Esophagus squamous epithelium (tissue), 5 donors: ENCODE results near the gene ZNF33A. TPM values are rescaled to one million over a fixed set of nuclear protein-coding genes. Genes with fewer than 3 reads are reported as not detected.

ENCODE experiments used
- DNase-seq: peaks from one replicate; lab custom pipeline; 2025; lab: John Stamatoyannopoulos, UW
- H3K27ac ChIP-seq, 4 donors: fragments of 200-600 bp; sonication (generic); one replicate each; pipeline ENCODE4 v1.5.1; 2016 to 2019; ENCODE audit warnings: mild to moderate bottlenecking in 1 of 4
- H3K27me3 ChIP-seq, 4 donors: fragments of 200-600 bp; sonication (generic); 1 replicate in 3 of 4; 2 replicates in 1 of 4; pipeline versions ENCODE4 v1.5.1 to v1.6.0; 2017 to 2021; ENCODE audit warnings: antibody characterized with exemption in 1 of 4
- H3K36me3 ChIP-seq, 3 donors: fragments of 200-600 bp; sonication (generic); one replicate each; pipeline ENCODE4 v1.5.1; 2016 to 2019
- H3K4me1 ChIP-seq, 3 donors: fragments of 200-600 bp; sonication (generic); one replicate each; pipeline ENCODE4 v1.5.1; 2017 to 2019
- H3K4me3 ChIP-seq, 4 donors: fragments of 200-600 bp; sonication (generic); 1 replicate in 3 of 4; 2 replicates in 1 of 4; pipeline ENCODE4 v1.5.1; 2016 to 2019; ENCODE audit warnings: mild to moderate bottlenecking in 2 of 4, moderate library complexity in 1 of 4
- H3K9me3 ChIP-seq, 3 donors: fragments of 200-600 bp; sonication (generic); one replicate each; pipeline ENCODE4 v1.5.1; 2016 to 2019
- CTCF ChIP-seq, 6 experiments: fragments of 450-650 bp in 4 of 6; fragments of 200-600 bp in 2 of 6; sonication (generic) in 2 of 6; IDR thresholded peaks; one replicate each; pipeline ENCODE4 v1.5.1; 2016 to 2019; ENCODE audit warnings: antibody characterized with exemption in 6 of 6, mild to moderate bottlenecking in 4 of 6, moderate library complexity in 4 of 6
- POLR2A ChIP-seq, 4 donors: fragments of 450-650 bp; IDR thresholded peaks; one replicate each; pipeline ENCODE4 v1.6.1; 2017; ENCODE audit warnings: antibody characterized with exemption in 4 of 4, mild to moderate bottlenecking in 4 of 4, moderate library complexity in 3 of 4
- WGBS, 2 donors: methylation state at CpG; one replicate each; pipeline ENCODE4 v1.1.5; 2018; 5-methylcytosine and 5-hydroxymethylcytosine counted together
- intact Hi-C: fragments of 100-400 bp; cut with DNase I; formaldehyde crosslinking; loops from one replicate; pipeline ENCODE4 v1.15.0; 2022
- total RNA-seq, 4 donors: library from RNA; depleted of rRNA; stranded (reverse); fragments of >200 nt; gene quantifications; one replicate each; pipeline ENCODE4 v1.1.0, GENCODE V29; 2016
- donor health status: DM: yes; HTN: yes; CAD: no.

Gene ZNF33A
- 10 to 100 TPM; 16.5 to 31.1 (median 17.6) TPM for total RNA-seq

DNA sequence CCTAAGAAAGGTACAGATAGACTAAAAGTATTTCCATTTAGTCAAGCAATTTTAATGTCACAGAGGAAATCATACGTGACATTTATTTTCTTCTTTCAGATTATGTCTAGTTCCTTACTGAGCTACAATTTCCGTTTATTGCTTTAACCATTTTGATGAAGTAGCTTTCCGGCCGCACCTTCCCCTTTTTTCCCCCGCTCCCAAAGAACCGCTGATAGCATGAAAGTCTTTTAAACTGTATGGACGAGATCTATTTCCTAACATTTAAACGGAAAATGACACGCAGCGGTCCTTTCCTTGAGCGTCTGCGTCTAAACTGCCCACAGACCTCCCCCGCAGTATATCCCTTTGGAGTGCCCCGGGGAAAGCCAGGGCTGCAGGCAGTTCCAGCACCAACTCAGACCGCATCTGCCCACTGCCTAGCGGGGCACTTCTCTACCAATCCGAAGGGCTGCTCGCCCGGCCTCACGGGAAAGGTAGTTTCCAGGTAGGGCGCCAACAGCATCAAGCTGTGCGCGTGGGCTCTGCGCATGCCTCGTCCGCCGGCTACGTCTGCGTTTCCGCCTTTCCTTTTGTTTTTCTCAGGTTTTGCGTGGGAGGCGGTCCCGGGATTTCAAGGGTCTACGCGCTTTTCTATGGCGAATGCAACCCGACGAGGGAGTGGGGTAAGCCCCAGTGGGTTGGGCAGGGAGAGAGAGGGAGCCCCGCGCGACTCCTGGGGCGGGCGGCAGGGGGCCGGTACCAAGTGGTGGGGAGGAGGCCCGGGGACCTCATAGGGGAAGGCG, at the start of gene ZNF33A:
ZNF33A (plus strand) TSS at position 557 of the 785 bp plus-strand sequence. CDS start 1,667 bp downstream, outside the sequence.
- Histone ChIP-seq H3K27me3 (no peaks in the 10 kb centered on the region), H3K9me3 (no peaks in the 10 kb centered on the region), H3K4me1 (peaks cover 0 to 39% (median 8%) of the 10 kb centered on the region in 3 donors), H3K27ac (peak within 1 kb of the TSS; percentile 98 to 99 (median 98)), H3K36me3 (peaks cover 0 to 30% (median 0%) of the 10 kb centered on the region in 3 donors), H3K4me3 (peak within 1 kb of the TSS; percentile 76 to 86 (median 81))
- DNase-seq, result peak; percentile 68
- intact Hi-C loops, result no loop called here
- 0 to 1% methylated on average over 13 to 18 of the region's 46 CpGs for WGBS, 2 donors
- TF ChIP-seq POLR2A (IDR thresholded peaks at IDR 0.05) (peak in 3 of 4 donors; percentile 39 to 51 (median 51)), CTCF (IDR thresholded peaks at IDR 0.05) (peak in 1 of 6 experiments; percentile 38)

DNA sequence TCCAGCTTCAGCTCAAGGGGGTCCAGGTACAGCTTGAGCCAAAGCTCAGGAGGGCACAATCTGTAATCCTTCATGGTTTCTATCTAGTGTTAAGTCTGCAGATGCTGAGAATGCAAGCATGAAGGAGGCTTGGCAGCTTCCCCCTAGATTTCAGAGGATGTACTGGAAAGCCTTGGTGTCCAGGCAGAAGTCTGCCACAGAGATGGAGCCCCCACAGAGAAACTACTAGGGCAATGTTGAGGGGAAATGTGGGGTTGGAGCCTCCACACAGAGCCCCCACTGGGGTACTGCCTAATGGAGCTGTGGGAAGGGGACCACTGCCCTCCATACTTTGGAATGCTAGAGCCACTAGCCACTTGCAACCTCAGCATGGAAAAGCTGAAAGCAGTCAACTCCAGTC, 45.5 kb upstream of the ZNF33A start:
- no peak overlapping the region for H3K27ac ChIP-seq
- TF ChIP-seq POLR2A (IDR thresholded peaks at IDR 0.05) (no peak), CTCF (IDR thresholded peaks at IDR 0.05) (no peak)
- no peak for DNase-seq
- H3K9me3 ChIP-seq, result peaks cover 0 to 23% (median 0%) of the 10 kb centered on the region in 3 donors
- H3K4me3 ChIP-seq, result no peak overlapping the region
- no peaks in the 10 kb centered on the region for H3K4me1 ChIP-seq
- H3K27me3 ChIP-seq, result no peaks in the 10 kb centered on the region
- intact Hi-C loops, result no loop called here
- peaks cover 0 to 66% (median 0%) of the 10 kb centered on the region in 3 donors for H3K36me3 ChIP-seq

- Histone ChIP-seq H3K4me3 (no peak overlapping the region), H3K9me3 (no peaks in the 10 kb centered on the region), H3K27me3 (no peaks in the 10 kb centered on the region), H3K36me3 (peaks cover 0 to 40% (median 0%) of the 10 kb centered on the region in 3 donors), H3K27ac (no peak overlapping the region), H3K4me1 (peaks cover 0 to 22% (median 0%) of the 10 kb centered on the region in 3 donors)
- TF ChIP-seq CTCF (IDR thresholded peaks at IDR 0.05) (no peak), POLR2A (IDR thresholded peaks at IDR 0.05) (no peak)
- WGBS, 2 donors, result 89 to 93% methylated on average over 1 of the region's 1 CpG
- intact Hi-C loops, result no loop called here
- DNase-seq, result no peak
Measured at GRCh38 chr10:37972396-37972795, 38.1 kb upstream of the ZNF33A start.

- no peak for DNase-seq
- H3K27ac ChIP-seq, result peak overlapping the region; percentile 94 to 98 (median 94)
- H3K4me3 ChIP-seq, result peak overlapping the region; percentile 66 to 84 (median 72)
- H3K9me3 ChIP-seq, result no peaks in the 10 kb centered on the region
- H3K27me3 ChIP-seq, result no peaks in the 10 kb centered on the region
- WGBS, 2 donors, result 17 to 19% methylated on average over 5 of the region's 5 CpGs
- intact Hi-C loops, result no loop called here
- no peak for TF ChIP-seq POLR2A (IDR thresholded peaks at IDR 0.05)
- TF ChIP-seq CTCF (IDR thresholded peaks at IDR 0.05), result no peak
- peaks cover 0 to 22% (median 0%) of the 10 kb centered on the region in 3 donors for H3K4me1 ChIP-seq
- peaks cover 0 to 9% (median 0%) of the 10 kb centered on the region in 3 donors for H3K36me3 ChIP-seq
Measured at GRCh38 chr10:37975401-37975991, 35.0 kb upstream of the ZNF33A start.
